ENCODE data around the gene SEZ6L. TPM values are rescaled to one million over a fixed set of nuclear protein-coding genes. Genes with fewer than 3 reads are reported as not detected.

Gene SEZ6L
- total and polyA plus RNA-seq, 10 of the 15 experiments (the other 5 are each of a cell fraction or from before 2014, with no cell fraction given), result not detected

DNA sequence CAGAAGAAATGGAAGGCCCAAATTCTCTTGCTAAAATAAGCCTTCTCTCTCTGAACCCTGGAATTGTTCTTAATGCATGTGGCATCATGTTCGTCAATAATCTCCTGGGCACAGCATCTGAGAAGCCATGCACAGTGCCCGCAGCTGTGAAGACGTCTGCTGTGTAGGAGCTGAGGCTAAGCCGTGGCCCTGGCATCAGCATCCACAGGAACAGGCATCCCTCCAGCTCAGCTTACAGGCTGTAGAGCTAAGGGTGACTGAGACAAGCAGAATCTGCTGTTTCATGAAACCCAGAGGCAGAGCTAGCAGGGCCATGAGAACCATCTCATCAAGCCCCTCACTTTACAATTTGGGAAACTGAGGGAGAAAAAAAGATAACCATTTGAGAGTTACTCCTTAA is 60.6 kb downstream of the SEZ6L start:
- DNase-seq (ENCODE audit: low read depth, low spot score) (no peak), ATAC-seq (no peak), FAIRE-seq (no peak)
- BruUV-seq (replicated peaks), result no TSS peak
- H4K20me1 ChIP-seq (ENCODE audit: control insufficient read depth, insufficient read depth), result no peaks in the 10 kb centered on the region
- H3K36me3 ChIP-seq (ENCODE audit: control insufficient read depth in 2 of 2, insufficient read depth in 2 of 2, low read length in 1 of 2), result no peaks in the 10 kb centered on the region
- ChIA-PET RAD21 (ENCODE audit: unreplicated experiment) (no interaction called here), SMC1A (ENCODE audit: uncharacterized antibody, unreplicated experiment) (no interaction called here), CTCF (no interaction called here), POLR2A (no interaction called here)
- no peak overlapping the region for H3K27ac ChIP-seq (ENCODE audit: control insufficient read depth, insufficient read depth)
- no peak overlapping the region for H3K9ac ChIP-seq (ENCODE audit: control insufficient read depth, insufficient read depth, low read length)
- no peaks in the 10 kb centered on the region for H3K9me3 ChIP-seq (replicated peaks; ENCODE audit: control insufficient read depth, insufficient read depth, low read length)
- intact Hi-C loops (cut with micrococcal nuclease; ENCODE audit: unreplicated experiment) (no loop called here), in situ Hi-C loops (cut with MboI) (no loop called here)
- no peak overlapping the region for H2AFZ ChIP-seq (ENCODE audit: control insufficient read depth, low read depth, low read length)
- no peak overlapping the region for H3K4me3 ChIP-seq
- peaks cover 2 to 7% of the 10 kb centered on the region in 2 experiments; a peak in 3 of 4 replicates for H3K27me3 ChIP-seq (replicated peaks in 1 of 2; ENCODE audit: control insufficient read depth in 2 of 2, insufficient read depth in 2 of 2, low read length in 1 of 2)
- H3K4me2 ChIP-seq (ENCODE audit: control insufficient read depth, insufficient read depth), result no peak overlapping the region
- no peaks in the 10 kb centered on the region for H3K79me2 ChIP-seq (ENCODE audit: control insufficient read depth, insufficient read depth, low read length)
- WGBS (ENCODE audit: insufficient coverage, insufficient replicate concordance, low lambda C conversion rate, missing lambda C conversion rate), result 35% methylated on average over 4 of the region's 4 CpGs
- TF ChIP-seq ZNF274 (IDR thresholded peaks at IDR 0.05; ENCODE audit: insufficient read depth, insufficient read length) (no peak), TCF7 (IDR thresholded peaks at IDR 0.05; ENCODE audit: borderline replicate concordance) (no peak), MEF2B (IDR thresholded peaks at IDR 0.05; ENCODE audit: partially characterized antibody, poor library complexity, severe bottlenecking) (no peak), RCOR1 (conservative IDR thresholded peaks at IDR 0.05; ENCODE audit: low read depth, low read length) (no peak), CBFB (IDR thresholded peaks at IDR 0.05; ENCODE audit: low read depth) (no peak), FOXM1 (IDR thresholded peaks at IDR 0.05; ENCODE audit: low read depth, low read length) (no peak), SMARCA5 (IDR thresholded peaks at IDR 0.05) (no peak), POLR2AphosphoS2 (IDR thresholded peaks at IDR 0.05; ENCODE audit: low read depth, low read length) (no peak), DPF2 (IDR thresholded peaks at IDR 0.05) (no peak), ZZZ3 (IDR thresholded peaks at IDR 0.05; ENCODE audit: control insufficient read depth, insufficient read length, low read depth) (no peak), HDAC2 (IDR thresholded peaks at IDR 0.05) (no peak), TCF12 (IDR thresholded peaks at IDR 0.05; ENCODE audit: low read depth, low read length) (no peak)
- TF ChIP-seq, protein P1, sequence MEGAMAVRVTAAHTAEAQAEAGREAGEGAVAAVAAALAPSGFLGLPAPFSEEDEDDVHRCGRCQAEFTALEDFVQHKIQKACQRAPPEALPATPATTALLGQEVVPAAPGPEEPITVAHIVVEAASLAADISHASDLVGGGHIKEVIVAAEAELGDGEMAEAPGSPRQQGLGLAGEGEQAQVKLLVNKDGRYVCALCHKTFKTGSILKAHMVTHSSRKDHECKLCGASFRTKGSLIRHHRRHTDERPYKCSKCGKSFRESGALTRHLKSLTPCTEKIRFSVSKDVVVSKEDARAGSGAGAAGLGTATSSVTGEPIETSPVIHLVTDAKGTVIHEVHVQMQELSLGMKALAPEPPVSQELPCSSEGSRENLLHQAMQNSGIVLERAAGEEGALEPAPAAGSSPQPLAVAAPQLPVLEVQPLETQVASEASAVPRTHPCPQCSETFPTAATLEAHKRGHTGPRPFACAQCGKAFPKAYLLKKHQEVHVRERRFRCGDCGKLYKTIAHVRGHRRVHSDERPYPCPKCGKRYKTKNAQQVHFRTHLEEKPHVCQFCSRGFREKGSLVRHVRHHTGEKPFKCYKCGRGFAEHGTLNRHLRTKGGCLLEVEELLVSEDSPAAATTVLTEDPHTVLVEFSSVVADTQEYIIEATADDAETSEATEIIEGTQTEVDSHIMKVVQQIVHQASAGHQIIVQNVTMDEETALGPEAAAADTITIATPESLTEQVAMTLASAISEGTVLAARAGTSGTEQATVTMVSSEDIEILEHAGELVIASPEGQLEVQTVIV (IDR thresholded peaks at IDR 0.05; ENCODE audit: borderline replicate concordance, partially characterized antibody), result no peak
- TF ChIP-seq, protein P2, sequence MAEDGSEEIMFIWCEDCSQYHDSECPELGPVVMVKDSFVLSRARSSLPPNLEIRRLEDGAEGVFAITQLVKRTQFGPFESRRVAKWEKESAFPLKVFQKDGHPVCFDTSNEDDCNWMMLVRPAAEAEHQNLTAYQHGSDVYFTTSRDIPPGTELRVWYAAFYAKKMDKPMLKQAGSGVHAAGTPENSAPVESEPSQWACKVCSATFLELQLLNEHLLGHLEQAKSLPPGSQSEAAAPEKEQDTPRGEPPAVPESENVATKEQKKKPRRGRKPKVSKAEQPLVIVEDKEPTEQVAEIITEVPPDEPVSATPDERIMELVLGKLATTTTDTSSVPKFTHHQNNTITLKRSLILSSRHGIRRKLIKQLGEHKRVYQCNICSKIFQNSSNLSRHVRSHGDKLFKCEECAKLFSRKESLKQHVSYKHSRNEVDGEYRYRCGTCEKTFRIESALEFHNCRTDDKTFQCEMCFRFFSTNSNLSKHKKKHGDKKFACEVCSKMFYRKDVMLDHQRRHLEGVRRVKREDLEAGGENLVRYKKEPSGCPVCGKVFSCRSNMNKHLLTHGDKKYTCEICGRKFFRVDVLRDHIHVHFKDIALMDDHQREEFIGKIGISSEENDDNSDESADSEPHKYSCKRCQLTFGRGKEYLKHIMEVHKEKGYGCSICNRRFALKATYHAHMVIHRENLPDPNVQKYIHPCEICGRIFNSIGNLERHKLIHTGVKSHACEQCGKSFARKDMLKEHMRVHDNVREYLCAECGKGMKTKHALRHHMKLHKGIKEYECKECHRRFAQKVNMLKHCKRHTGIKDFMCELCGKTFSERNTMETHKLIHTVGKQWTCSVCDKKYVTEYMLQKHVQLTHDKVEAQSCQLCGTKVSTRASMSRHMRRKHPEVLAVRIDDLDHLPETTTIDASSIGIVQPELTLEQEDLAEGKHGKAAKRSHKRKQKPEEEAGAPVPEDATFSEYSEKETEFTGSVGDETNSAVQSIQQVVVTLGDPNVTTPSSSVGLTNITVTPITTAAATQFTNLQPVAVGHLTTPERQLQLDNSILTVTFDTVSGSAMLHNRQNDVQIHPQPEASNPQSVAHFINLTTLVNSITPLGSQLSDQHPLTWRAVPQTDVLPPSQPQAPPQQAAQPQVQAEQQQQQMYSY (CRISPR knock-in tag; IDR thresholded peaks at IDR 0.05), result no peak
- H3K4me1 ChIP-seq (ENCODE audit: control insufficient read depth, insufficient read depth, low read length), result no peaks in the 10 kb centered on the region
